Urinary bladder (tissue), 4 donors: ENCODE results near the gene CYRIA. TPM values are rescaled to one million over a fixed set of nuclear protein-coding genes. Genes with fewer than 3 reads are reported as not detected.
A peak's percentile ranks its signal among the peaks of the same experiment; 100 is the strongest.

Experiments used
- DNase-seq: peaks from one replicate; pipeline ENCODE4 v3.0.0-alpha.2; 2015; ENCODE audit errors: extremely low spot score
- H3K27ac ChIP-seq: one replicate; pipeline ENCODE4 v1.5.1; 2013; ENCODE audit warnings: low read depth, mild to moderate bottlenecking, moderate library complexity
- H3K36me3 ChIP-seq: one replicate; pipeline ENCODE4 v1.6.1; 2013; ENCODE audit warnings: mild to moderate bottlenecking, moderate library complexity; ENCODE audit not compliant: insufficient read depth
- H3K4me1 ChIP-seq: one replicate; pipeline ENCODE4 v1.6.1; 2013; ENCODE audit warnings: mild to moderate bottlenecking, moderate library complexity; ENCODE audit not compliant: insufficient read depth
- H3K4me3 ChIP-seq: one replicate; pipeline ENCODE4 v1.5.1; 2013; ENCODE audit warnings: low read depth, low read length
- WGBS: extraction: QIAGEN DNeasy Blood & Tissue Kit; methylation state at CpG from one replicate; pipeline ENCODE4 v1.1.7; 2013; 5-methylcytosine and 5-hydroxymethylcytosine counted together
- polyA plus RNA-seq: library from polyadenylated mRNA; stranded (reverse); fragments of 200-250 nt; gene quantifications from one replicate; pipeline ENCODE4 v1.2.3, GENCODE V29; 2013
- total RNA-seq: library from RNA; depleted of rRNA; stranded (reverse); fragments of >200 nt; gene quantifications from one replicate; pipeline ENCODE4 v1.2.3, GENCODE V29; 2014
- donor health status: healthy with polysubstance abuse.
- donor health status: healthy.

The CYRIA gene
- total and polyA plus RNA-seq, 2 donors, result 7.9 to 10.5 TPM

GRCh38 chr2:16650287-16651249 is 15.1 kb downstream of the CYRIA start:
- H3K4me3 ChIP-seq, result no peak overlapping the region
- peak overlapping the region; percentile 0 for H3K27ac ChIP-seq
- no peak for DNase-seq
- H3K4me1 ChIP-seq, result no peaks in the 10 kb centered on the region
- no peaks in the 10 kb centered on the region for H3K36me3 ChIP-seq
- WGBS, result 42% methylated on average over 12 of the region's 12 CpGs

DNA sequence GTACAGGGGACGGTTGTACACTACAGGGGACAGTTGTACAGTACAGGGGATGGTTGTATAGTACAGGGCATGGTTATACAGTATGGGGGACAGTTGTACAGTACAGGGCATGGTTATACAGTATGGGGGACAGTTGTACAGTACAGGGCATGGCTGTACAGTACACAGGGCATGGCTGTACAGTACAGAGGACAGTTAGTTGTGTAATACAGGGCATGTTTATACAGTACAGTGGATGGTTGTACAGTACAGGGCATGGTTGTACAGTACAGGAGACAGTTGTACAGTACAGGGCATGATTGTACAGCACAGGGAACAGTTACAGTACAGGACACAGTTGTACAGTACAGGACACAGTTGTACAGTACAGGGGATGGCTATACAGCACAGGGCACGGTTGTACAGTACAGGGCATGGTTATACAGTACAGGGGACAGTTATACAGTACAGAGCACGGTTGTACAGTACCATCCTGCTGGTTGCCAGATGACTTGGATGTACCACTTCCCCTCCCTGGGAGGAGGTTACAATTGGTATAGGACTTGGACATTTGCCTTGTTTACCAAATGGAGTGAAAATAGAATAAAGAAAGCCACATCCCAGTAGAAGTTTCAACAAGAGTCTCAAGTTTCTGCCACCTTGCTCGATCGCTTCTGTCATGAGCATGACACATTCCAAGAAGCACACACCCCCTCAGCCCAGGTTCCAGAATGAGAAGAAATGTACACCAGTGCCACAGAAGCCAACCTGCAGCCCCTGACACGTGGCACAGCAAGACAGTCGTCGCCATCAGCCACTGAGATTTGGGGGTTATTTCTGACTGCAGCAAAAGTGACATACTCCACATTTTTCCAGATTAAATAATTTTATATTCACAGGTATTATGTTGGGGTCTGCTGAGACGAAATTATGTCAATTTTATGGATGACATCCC is 16.0 kb downstream of the CYRIA start:
- H3K36me3 ChIP-seq, result no peaks in the 10 kb centered on the region
- DNase-seq, result no peak
- WGBS, result 77% methylated on average over 9 of the region's 9 CpGs
- H3K4me1 ChIP-seq, result no peaks in the 10 kb centered on the region
- no peak overlapping the region for H3K27ac ChIP-seq
- H3K4me3 ChIP-seq, result no peak overlapping the region

DNA sequence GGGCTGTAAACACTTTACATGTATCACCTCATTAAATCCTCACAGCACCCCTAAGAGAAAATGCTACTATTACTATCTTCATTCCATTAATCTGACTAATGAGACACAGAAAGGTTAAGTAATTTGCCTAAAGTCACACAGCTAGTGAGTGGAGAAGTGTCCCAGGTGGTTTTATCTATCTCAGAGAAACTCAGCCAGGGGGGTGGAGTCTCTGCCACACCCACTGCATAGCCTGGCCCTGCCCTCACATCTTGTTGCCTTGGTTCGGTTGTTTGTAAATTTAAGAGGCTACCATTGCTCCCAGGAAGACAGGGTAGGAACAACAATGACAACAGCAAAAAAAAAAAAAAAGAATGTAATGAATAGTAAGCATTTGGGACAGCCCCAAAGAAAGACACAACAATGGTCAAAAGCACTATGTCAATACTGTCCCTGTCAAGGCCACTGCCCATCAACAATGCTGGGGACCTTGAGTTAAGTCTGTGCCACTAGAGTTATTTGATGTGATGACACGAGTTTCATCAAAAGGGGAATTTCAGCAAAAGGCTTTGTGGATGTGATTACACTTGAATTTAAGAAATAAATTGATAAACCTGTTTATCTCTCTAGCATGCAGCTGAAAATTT is 17.5 kb downstream of the CYRIA start:
- H3K4me1 ChIP-seq, result no peaks in the 10 kb centered on the region
- 94% methylated on average over 2 of the region's 2 CpGs for WGBS
- no peak overlapping the region for H3K4me3 ChIP-seq
- no peak overlapping the region for H3K27ac ChIP-seq
- no peak for DNase-seq
- no peaks in the 10 kb centered on the region for H3K36me3 ChIP-seq

DNA sequence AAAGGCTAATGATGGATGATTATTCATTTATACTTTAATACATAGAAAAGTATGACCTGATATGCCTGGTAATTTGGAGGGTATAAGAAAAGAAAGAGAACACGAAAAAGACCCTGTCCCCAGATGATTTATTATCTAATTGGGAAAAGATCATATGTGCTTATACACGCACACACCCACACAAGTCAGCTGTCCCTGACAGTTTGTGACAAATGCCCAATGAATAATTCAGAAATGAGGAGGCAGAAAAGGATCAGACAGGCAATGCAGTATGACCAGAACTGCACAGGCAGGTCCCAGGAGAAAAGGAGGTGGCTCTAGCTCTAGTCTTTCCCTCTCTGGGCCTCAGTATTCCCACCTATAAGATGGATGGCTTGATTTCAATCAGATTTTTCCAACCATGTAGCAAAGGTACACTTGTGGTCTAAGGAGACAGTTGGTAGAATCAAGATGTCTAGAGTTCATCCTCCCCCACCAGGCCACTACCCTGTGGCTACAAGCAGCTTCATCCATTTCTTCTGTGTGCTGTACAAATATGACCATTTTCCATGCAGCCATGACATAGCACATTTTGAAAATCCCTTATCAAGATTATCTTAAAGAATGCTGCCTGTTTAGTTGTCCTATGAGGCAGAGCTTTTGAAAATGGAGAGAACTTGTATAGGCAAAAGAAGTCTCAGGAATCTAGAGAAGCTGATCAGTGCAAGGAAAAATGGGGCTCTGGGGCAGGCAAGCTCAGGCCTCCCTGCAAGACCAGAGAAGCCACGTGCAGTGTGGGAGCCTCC is 19.7 kb downstream of the CYRIA start:
- DNase-seq, result no peak
- Histone ChIP-seq H3K27ac (no peak overlapping the region), H3K4me1 (no peaks in the 10 kb centered on the region), H3K36me3 (no peaks in the 10 kb centered on the region), H3K4me3 (no peak overlapping the region)
- 92% methylated on average over 3 of the region's 3 CpGs for WGBS

DNA sequence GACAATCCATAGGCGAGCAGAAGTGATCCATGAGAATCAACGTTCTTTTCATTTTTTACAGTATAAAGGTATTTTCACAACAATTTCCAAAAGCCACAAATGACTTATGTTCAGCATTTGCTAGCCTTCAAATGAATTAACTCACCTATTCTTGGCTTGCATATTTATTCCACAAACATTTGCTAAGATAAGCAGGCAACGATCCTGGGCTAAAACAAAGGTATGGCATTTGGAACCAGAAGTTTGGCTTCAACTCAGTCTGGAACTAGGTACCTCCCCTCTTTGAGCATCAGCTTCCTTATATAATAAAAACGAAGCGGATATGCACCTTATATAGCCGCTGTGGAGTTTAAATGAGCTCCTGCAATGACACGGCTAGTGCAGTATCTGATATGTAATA is 20.5 kb downstream of the CYRIA start:
- H3K4me3 ChIP-seq, result no peak overlapping the region
- H3K4me1 ChIP-seq, result no peaks in the 10 kb centered on the region
- WGBS, result 86% methylated on average over 7 of the region's 7 CpGs
- no peak overlapping the region for H3K27ac ChIP-seq
- DNase-seq, result no peak
- no peaks in the 10 kb centered on the region for H3K36me3 ChIP-seq

- H3K27ac ChIP-seq, result no peak overlapping the region
- WGBS, result 95% methylated on average over 6 of the region's 6 CpGs
- H3K36me3 ChIP-seq, result no peaks in the 10 kb centered on the region
- H3K4me1 ChIP-seq, result no peaks in the 10 kb centered on the region
- no peak overlapping the region for H3K4me3 ChIP-seq
- DNase-seq, result no peak
Measured at GRCh38 chr2:16644221-16644925, 21.3 kb downstream of the CYRIA start.

DNA sequence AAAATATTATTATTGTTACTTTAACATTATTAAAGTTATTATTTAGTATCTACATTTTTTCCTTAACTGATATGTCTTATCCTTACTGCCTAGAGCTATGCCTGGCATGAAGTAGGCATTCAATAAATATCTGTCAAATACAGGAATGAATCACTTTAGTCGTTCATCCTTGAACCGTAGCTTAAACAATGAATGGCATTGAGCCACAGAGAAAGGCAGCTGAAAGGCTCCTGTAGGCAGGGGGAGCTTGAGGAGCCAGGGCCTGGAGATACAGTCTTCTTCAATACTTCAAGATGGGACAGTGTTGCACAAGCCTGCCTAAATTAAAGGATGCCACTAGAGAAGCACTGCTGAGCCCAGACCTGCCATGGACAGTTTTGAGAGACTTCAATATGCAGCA is 22.5 kb downstream of the CYRIA start:
- no peaks in the 10 kb centered on the region for H3K36me3 ChIP-seq
- no peak for DNase-seq
- no peak overlapping the region for H3K27ac ChIP-seq
- no peaks in the 10 kb centered on the region for H3K4me1 ChIP-seq
- 72% methylated on average over 2 of the region's 2 CpGs for WGBS
- no peak overlapping the region for H3K4me3 ChIP-seq

GRCh38 chr2:16642088-16642487 is 23.5 kb downstream of the CYRIA start:
- no peak overlapping the region for H3K4me3 ChIP-seq
- WGBS, result 95% methylated on average over 3 of the region's 3 CpGs
- no peaks in the 10 kb centered on the region for H3K36me3 ChIP-seq
- H3K4me1 ChIP-seq, result no peaks in the 10 kb centered on the region
- H3K27ac ChIP-seq, result no peak overlapping the region
- no peak for DNase-seq

DNA sequence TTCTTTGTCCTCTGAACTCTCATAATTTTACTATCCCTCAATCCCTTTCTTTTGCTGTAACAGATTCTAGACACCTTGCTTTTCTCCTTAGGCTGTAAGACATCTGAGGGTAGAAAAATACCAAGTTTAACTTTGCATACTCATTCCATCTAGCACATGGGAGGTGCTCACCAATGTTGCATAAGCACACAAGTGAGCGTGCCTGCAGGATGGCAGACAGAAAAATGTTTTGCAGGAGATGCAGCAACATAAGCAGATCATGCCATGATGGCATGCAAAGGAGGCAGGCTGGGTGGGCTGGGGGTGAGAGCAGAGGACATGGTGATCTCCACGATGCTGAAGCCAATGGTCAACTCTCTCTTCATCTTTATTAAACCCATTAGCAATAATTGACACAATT is 24.1 kb downstream of the CYRIA start:
- WGBS, result 98% methylated on average over 2 of the region's 2 CpGs
- Histone ChIP-seq H3K4me1 (no peaks in the 10 kb centered on the region), H3K4me3 (no peak overlapping the region), H3K27ac (no peak overlapping the region), H3K36me3 (no peaks in the 10 kb centered on the region)
- no peak for DNase-seq

DNA sequence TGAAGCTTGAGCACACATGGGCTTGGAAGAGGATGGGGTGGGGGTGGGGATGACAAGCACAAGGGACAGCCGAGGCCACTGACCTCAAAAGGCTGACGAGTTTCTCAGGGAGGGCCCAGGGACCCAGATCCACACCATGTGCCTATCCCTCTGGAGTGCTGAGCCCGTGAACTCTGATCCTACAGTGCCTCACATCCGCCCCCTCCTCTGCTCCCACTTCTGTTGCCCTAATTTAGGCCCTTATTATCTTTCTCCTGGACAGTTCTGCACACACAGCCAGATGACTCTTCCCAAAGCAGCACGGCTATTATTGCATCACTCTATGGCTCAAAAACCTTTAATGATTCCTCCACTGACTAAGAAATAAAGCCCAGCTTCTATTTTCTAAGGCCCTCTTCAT is 24.8 kb downstream of the CYRIA start:
- 67% methylated on average over 5 of the region's 5 CpGs for WGBS
- H3K4me1 ChIP-seq, result no peaks in the 10 kb centered on the region

DNA sequence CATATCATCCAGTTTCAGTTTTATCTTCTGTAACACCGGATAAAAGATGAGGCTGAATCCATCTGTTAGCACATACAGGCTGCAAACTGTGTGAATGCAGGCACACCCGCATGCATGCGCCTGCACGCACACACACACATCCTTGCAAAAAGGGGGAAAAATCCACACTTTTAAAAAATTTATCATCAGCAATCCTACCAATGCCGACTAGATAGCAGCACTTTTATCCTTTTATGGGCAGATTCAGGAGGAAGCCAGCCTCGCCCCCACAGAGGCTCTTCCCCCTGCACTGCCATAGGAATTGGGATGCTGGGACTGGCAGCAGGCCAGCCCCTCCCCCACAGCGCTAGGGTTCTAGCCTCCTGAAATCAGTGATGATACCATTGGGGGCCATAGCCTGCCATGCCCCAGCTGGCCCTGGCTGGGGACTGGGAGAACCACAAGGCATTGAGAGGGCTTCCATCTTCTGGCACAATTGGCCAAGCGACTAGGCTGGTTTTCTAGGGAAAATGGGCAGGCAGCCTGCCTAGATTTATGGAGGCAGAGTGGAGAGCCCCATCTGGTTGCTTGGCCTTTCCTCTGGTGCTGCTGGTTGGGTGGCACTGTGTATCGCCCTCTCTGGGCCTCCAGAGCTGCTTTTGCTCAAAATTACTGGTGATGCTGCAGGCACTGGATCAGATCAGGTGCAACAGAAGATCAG is 25.5 kb downstream of the CYRIA start:
- 71% methylated on average over 9 of the region's 9 CpGs for WGBS
- no peak for DNase-seq
- Histone ChIP-seq H3K4me1 (no peaks in the 10 kb centered on the region), H3K27ac (no peak overlapping the region), H3K4me3 (no peak overlapping the region), H3K36me3 (no peaks in the 10 kb centered on the region)

More for the DNA sequence above, 24.8 kb downstream of the CYRIA start:
- Histone ChIP-seq H3K27ac (no peak overlapping the region), H3K36me3 (no peaks in the 10 kb centered on the region), H3K4me3 (no peak overlapping the region)
- no peak for DNase-seq

- 69% methylated on average over 2 of the region's 2 CpGs for WGBS
- Histone ChIP-seq H3K36me3 (no peaks in the 10 kb centered on the region), H3K4me3 (no peak overlapping the region), H3K4me1 (no peaks in the 10 kb centered on the region), H3K27ac (no peak overlapping the region)
- no peak for DNase-seq
Measured at GRCh38 chr2:16639431-16639830, 26.2 kb downstream of the CYRIA start.
